Prostate gland (tissue), 2 donors: Measurements from ENCODE around the gene TMEM178B. TPM values are rescaled to one million over a fixed set of nuclear protein-coding genes. Genes with fewer than 3 reads are reported as not detected.
"Not testable (repeated sequence)": the region's sequence is repeated elsewhere in the genome, so short reads cannot be mapped to it uniquely, and the experiment has no call there.

Experiments
- DNase-seq: peaks from one replicate; pipeline ENCODE4 v3.0.0-alpha.2; 2019; ENCODE audit warnings: low spot score
- H3K27ac ChIP-seq, 2 donors: fragments of 200-600 bp; sonication (generic); 2 replicates each; pipeline ENCODE4 v1.5.1; 2017 to 2019
- H3K27me3 ChIP-seq: fragments of 200-600 bp; sonication (generic); replicated peaks from 2 replicates; pipeline ENCODE4 v1.5.1; 2019; ENCODE audit not compliant: insufficient read depth
- H3K36me3 ChIP-seq, 2 donors: fragments of 200-600 bp; sonication (generic); 1 replicate in 1 of 2; 2 replicates in 1 of 2; pipeline versions ENCODE4 v1.5.1 to v1.8.1; 2017 to 2019
- H3K4me1 ChIP-seq: fragments of 200-600 bp; sonication (generic); replicated peaks from 2 replicates; pipeline ENCODE4 v1.5.1; 2019
- H3K4me3 ChIP-seq, 2 donors: fragments of 200-600 bp; sonication (generic); 2 replicates each; pipeline ENCODE4 v1.5.1; 2017 to 2019
- H3K9me3 ChIP-seq: fragments of 200-600 bp; sonication (generic); 2 replicates; pipeline ENCODE4 v1.5.1; 2017
- POLR2A ChIP-seq: fragments of 450-650 bp; IDR thresholded peaks from one replicate; pipeline ENCODE4 v1.6.1; 2016; ENCODE audit warnings: antibody characterized with exemption, mild to moderate bottlenecking
- POLR2AphosphoS5 ChIP-seq: sonication (generic); formaldehyde crosslinking; IDR thresholded peaks from one replicate; pipeline ENCODE4 v1.6.1; 2017; ENCODE audit warnings: antibody characterized with exemption
- WGBS: methylation state at CpG from one replicate; pipeline ENCODE4 v1.1.5; 2018; 5-methylcytosine and 5-hydroxymethylcytosine counted together
- intact Hi-C: fragments of 100-400 bp; cut with DNase I; formaldehyde crosslinking; loops from one replicate; pipeline ENCODE4 v1.14.2; 2022
- total RNA-seq, 2 donors: library from RNA; depleted of rRNA; stranded (reverse); fragments of >200 nt; gene quantifications; one replicate each; pipeline ENCODE4 v1.1.0, GENCODE V29; 2016
- TF ChIP-seq, protein P1 (sequence below), 4 experiments: fragments of 200-600 bp in 2 of 4; fragments of 450-650 bp in 2 of 4; sonication (generic) in 2 of 4; IDR thresholded peaks; 1 replicate in 3 of 4; 2 replicates in 1 of 4; pipeline ENCODE4 v1.5.1; 2016 to 2019; ENCODE audit warnings: antibody characterized with exemption in 4 of 4, mild to moderate bottlenecking in 2 of 4, moderate library complexity in 2 of 4

The TMEM178B gene
- total RNA-seq, 2 donors from 2014 or later: 3.4 to 5.2 TPM

- no peaks in the 10 kb centered on the region for H3K36me3 ChIP-seq
- H3K4me1 ChIP-seq: no peaks in the 10 kb centered on the region
- DNase-seq: no peak
- H3K27me3 ChIP-seq: no peaks in the 10 kb centered on the region
- no peak overlapping the region for H3K27ac ChIP-seq
- no peak overlapping the region for H3K4me3 ChIP-seq
- 38% methylated on average over 3 of the region's 3 CpGs for WGBS
- no peaks in the 10 kb centered on the region for H3K9me3 ChIP-seq
- intact Hi-C loops: no loop called here
- no peak for TF ChIP-seq POLR2A
- peak; percentile 28 for TF ChIP-seq POLR2AphosphoS5
- TF ChIP-seq, protein P1, sequence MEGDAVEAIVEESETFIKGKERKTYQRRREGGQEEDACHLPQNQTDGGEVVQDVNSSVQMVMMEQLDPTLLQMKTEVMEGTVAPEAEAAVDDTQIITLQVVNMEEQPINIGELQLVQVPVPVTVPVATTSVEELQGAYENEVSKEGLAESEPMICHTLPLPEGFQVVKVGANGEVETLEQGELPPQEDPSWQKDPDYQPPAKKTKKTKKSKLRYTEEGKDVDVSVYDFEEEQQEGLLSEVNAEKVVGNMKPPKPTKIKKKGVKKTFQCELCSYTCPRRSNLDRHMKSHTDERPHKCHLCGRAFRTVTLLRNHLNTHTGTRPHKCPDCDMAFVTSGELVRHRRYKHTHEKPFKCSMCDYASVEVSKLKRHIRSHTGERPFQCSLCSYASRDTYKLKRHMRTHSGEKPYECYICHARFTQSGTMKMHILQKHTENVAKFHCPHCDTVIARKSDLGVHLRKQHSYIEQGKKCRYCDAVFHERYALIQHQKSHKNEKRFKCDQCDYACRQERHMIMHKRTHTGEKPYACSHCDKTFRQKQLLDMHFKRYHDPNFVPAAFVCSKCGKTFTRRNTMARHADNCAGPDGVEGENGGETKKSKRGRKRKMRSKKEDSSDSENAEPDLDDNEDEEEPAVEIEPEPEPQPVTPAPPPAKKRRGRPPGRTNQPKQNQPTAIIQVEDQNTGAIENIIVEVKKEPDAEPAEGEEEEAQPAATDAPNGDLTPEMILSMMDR (IDR thresholded peaks at IDR 0.05): no peak
These were observed 308.0 kb downstream of the TMEM178B start for GRCh38 chr7:141381794-141382427.

- WGBS: 85% methylated on average over 3 of the region's 3 CpGs
- H3K9me3 ChIP-seq, H3K27ac ChIP-seq, H3K36me3 ChIP-seq, H3K27me3 ChIP-seq, H3K4me3 ChIP-seq, DNase-seq, H3K4me1 ChIP-seq, intact Hi-C loops: not testable (repeated sequence)
These were observed 309.5 kb downstream of the TMEM178B start for GRCh38 chr7:141383356-141383755.

DNA sequence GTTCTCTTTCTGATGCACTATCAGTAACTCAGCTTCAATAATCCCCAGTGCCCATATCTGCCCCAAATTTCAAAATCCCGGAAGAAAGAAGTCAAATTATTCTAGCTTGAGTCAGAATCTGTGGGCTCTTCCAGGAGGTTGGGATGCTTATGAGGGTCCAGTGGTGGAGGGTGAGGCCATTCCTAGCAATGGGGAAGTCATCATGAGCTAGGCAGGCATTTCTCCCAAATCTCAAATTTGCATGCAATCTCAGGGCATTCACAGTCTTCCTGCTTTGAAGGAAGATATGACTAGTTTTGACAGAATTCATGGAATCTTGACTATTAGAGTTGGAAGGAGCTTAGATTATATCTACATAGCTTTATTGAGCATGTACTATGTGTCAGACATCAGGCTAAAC lies 313.0 kb downstream of the TMEM178B start:
- Histone ChIP-seq H3K9me3 (no peaks in the 10 kb centered on the region), H3K36me3 (no peaks in the 10 kb centered on the region), H3K27ac (peak overlapping the region in 1 of 2 donors; percentile 58), H3K27me3 (no peaks in the 10 kb centered on the region), H3K4me1 (peaks cover 2% of the 10 kb centered on the region), H3K4me3 (no peak overlapping the region)
- TF ChIP-seq POLR2A: no peak
- TF ChIP-seq, protein P1 (IDR thresholded peaks at IDR 0.05): no peak
- TF ChIP-seq POLR2AphosphoS5: no peak
- DNase-seq: no peak
- WGBS: 93% methylated on average over 1 of the region's 1 CpG
- intact Hi-C loops: no loop called here

DNA sequence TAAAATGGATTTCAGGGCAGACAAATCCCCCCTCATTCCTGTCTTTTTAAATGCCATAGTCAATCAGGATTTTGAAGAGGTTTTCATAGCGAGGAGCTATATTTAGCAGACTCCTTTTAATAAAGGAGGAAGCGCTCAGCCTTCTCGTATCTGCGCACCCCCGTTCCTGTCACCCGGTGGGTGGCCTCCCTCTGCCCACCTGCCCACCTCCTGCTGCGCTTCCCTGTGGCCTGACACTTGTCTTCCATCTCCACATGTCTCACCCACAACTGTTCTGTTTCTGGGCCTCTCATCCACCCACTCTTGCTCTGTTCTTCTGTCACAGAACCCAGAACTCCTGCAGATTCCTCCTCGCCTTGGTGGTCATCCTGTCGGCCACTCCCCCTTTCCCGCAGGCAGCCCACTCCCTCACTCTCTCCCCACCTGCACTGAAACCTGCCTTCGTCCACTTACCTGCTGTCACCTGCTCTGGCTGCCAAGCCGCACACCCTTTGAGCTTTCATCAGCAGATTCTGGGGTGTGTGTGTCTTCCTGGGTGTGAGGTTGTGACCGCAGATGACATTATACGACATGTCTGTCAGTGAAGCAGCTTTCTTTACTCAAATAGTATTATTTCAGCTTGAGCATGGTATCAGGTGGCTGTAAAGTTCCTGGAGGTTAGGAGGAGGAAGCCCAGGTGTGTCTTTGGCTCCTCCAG lies 313.8 kb downstream of the TMEM178B start:
- WGBS: 80% methylated on average over 14 of the region's 14 CpGs
- intact Hi-C loops: no loop called here
- TF ChIP-seq POLR2A (no peak), POLR2AphosphoS5 (no peak)
- TF ChIP-seq, protein P1 (IDR thresholded peaks at IDR 0.05): no peak

DNA sequence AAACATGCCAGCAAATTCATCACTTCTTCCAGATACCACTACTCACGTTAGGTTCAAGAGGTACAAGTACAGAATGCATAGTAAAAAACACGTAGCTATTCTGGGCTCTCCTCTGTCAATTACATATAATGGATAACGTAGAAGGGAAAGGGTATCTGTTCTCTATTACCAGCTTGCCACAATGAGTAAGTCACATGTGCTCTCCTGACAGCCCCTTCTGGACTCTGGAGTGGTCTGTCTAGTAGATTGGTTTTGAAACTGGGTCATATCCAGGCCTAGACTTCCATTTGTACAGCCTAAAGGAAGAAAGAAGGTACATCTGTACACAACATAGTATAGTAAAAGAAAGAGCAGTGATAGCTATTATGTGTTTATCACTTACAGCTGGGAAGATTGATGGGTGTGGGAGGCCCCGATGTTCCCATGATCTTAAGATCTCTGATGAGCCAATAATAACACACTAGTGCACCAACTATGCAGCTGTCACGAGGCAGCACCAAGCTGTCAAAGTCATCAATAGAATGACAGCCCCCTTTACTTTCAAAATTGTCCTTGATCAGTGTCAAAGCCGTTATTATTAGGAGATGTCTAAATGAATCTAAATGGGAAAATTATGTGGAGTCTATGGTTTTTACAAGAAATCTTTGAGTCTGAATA lies 315.4 kb downstream of the TMEM178B start:
- Histone ChIP-seq H3K9me3 (no peaks in the 10 kb centered on the region), H3K27ac (no peak overlapping the region), H3K4me1 (peaks cover 2% of the 10 kb centered on the region), H3K27me3 (no peaks in the 10 kb centered on the region), H3K36me3 (no peaks in the 10 kb centered on the region), H3K4me3 (no peak overlapping the region)
- TF ChIP-seq POLR2AphosphoS5 (no peak), POLR2A (no peak)
- TF ChIP-seq, protein P1 (IDR thresholded peaks at IDR 0.05): no peak
- intact Hi-C loops: no loop called here
- no peak for DNase-seq
- 74% methylated on average over 6 of the region's 6 CpGs for WGBS

More for the DNA sequence above, 313.8 kb downstream of the TMEM178B start:
- Histone ChIP-seq H3K4me1 (peaks cover 2% of the 10 kb centered on the region), H3K27me3 (no peaks in the 10 kb centered on the region), H3K4me3 (no peak overlapping the region), H3K27ac (peak overlapping the region in 1 of 2 donors; percentile 12), H3K36me3 (no peaks in the 10 kb centered on the region), H3K9me3 (no peaks in the 10 kb centered on the region)
- no peak for DNase-seq
